Middle frontal gyrus (tissue), 1 donor: ENCODE data around the gene GALNTL6.

ENCODE experiments used
- DNase-seq: peaks from one replicate; pipeline ENCODE4 v3.0.0-alpha.2; 2015; ENCODE audit warnings: low spot score; ENCODE audit errors: extremely low spot score

Gene GALNTL6

GRCh38 chr4:171985129-171985528 is 171.9 kb downstream of the GALNTL6 start:
- no peak for DNase-seq

- DNase-seq: no peak
Measured at GRCh38 chr4:171993247-171993646, 180.0 kb downstream of the GALNTL6 start.

GRCh38 chr4:172007889-172008288 is 194.7 kb downstream of the GALNTL6 start:
- DNase-seq: no peak

- DNase-seq: no peak
Measured at GRCh38 chr4:172009446-172010230, 196.4 kb downstream of the GALNTL6 start.

GRCh38 chr4:172011196-172011595 is 198.0 kb downstream of the GALNTL6 start:
- DNase-seq: no peak

GRCh38 chr4:172018358-172018757 is 205.2 kb downstream of the GALNTL6 start:
- DNase-seq: no peak

GRCh38 chr4:172035562-172035961 is 222.4 kb downstream of the GALNTL6 start:
- no peak for DNase-seq

GRCh38 chr4:172040766-172041165 is 227.6 kb downstream of the GALNTL6 start:
- DNase-seq: no peak

- no peak for DNase-seq
Measured at GRCh38 chr4:172042714-172043114, 229.5 kb downstream of the GALNTL6 start.

- no peak for DNase-seq
Measured at GRCh38 chr4:172045981-172046380, 232.8 kb downstream of the GALNTL6 start.

- no peak for DNase-seq
Measured at GRCh38 chr4:172048666-172049065, 235.5 kb downstream of the GALNTL6 start.

GRCh38 chr4:172050911-172051310 is 237.7 kb downstream of the GALNTL6 start:
- DNase-seq: no peak

- no peak for DNase-seq
Measured at GRCh38 chr4:172055046-172055445, 241.8 kb downstream of the GALNTL6 start.

- DNase-seq: no peak
Measured at GRCh38 chr4:172055498-172055897, 242.3 kb downstream of the GALNTL6 start.

- DNase-seq: no peak
Measured at GRCh38 chr4:172061204-172061603, 248.0 kb downstream of the GALNTL6 start.

- no peak for DNase-seq
Measured at GRCh38 chr4:172068506-172068905, 255.3 kb downstream of the GALNTL6 start.

- no peak for DNase-seq
Measured at GRCh38 chr4:172073590-172073989, 260.4 kb downstream of the GALNTL6 start.

GRCh38 chr4:172083272-172083671 is 270.1 kb downstream of the GALNTL6 start:
- no peak for DNase-seq

GRCh38 chr4:172088556-172088955 is 275.4 kb downstream of the GALNTL6 start:
- DNase-seq: no peak

GRCh38 chr4:172095161-172095560 is 282.0 kb downstream of the GALNTL6 start:
- no peak for DNase-seq

- no peak for DNase-seq
Measured at GRCh38 chr4:172096786-172097185, 283.6 kb downstream of the GALNTL6 start.

GRCh38 chr4:172099376-172099775 is 286.2 kb downstream of the GALNTL6 start:
- DNase-seq: no peak

GRCh38 chr4:172103456-172103855 is 290.3 kb downstream of the GALNTL6 start:
- DNase-seq: no peak
